PC-9 (cell line): ENCODE measurements around the gene HNRNPUL2. TPM values are rescaled to one million over a fixed set of nuclear protein-coding genes. Genes with fewer than 3 reads are reported as not detected.

Experiments used
- BruUV-seq: library from RNA; stranded (reverse); fragments of 400-500 nt; replicated peaks from 2 replicates; lab custom pipeline; 2021; lab: Mats Ljungman, UMichigan
- CTCF ChIA-PET: fragments of 300-600 bp; sonication (Branson Sonifier 250); formaldehyde crosslinking; loops from one replicate; lab custom pipeline; 2022; ENCODE audit warnings: antibody characterized with exemption; lab: Charles Lee
- POLR2A ChIA-PET: fragments of 300-600 bp; sonication (Branson Sonifier 250); formaldehyde crosslinking; loops from one replicate; lab custom pipeline; 2022; ENCODE audit warnings: antibody characterized with exemption; ENCODE audit not compliant: unreplicated experiment; lab: Charles Lee
- DNase-seq, 2 experiments: peaks; one replicate each; pipeline versions ENCODE4 v3.0.0 to v3.0.0-alpha.2; 2015 to 2022; ENCODE audit warnings: mixed read lengths in 1 of 2
- H2AFZ ChIP-seq: fragments of 200-600 bp; sonication (generic); 2 replicates; pipeline ENCODE4 v1.8.1; 2017; ENCODE audit warnings: antibody characterized with exemption
- H3F3A ChIP-seq: fragments of 200-600 bp; sonication (generic); 2 replicates; pipeline ENCODE4 v1.8.1; 2017; ENCODE audit warnings: antibody characterized with exemption, mild to moderate bottlenecking, low read depth; ENCODE audit not compliant: insufficient read depth
- H3K27ac ChIP-seq: fragments of 200-600 bp; sonication (generic); 2 replicates; pipeline ENCODE4 v1.6.1; 2016; ENCODE audit warnings: mixed run types
- H3K27me3 ChIP-seq: fragments of 200-600 bp; sonication (generic); 2 replicates; pipeline ENCODE4 v1.6.1; 2016; ENCODE audit warnings: low read depth, mixed run types; ENCODE audit not compliant: insufficient read depth
- H3K36me3 ChIP-seq: fragments of 200-600 bp; sonication (generic); 2 replicates; pipeline ENCODE4 v1.6.1; 2016; ENCODE audit warnings: low read depth, mixed run types
- H3K4me1 ChIP-seq: fragments of 200-600 bp; sonication (generic); replicated peaks from 2 replicates; pipeline ENCODE4 v1.6.1; 2016; ENCODE audit warnings: mixed run types; ENCODE audit not compliant: insufficient read depth
- H3K4me2 ChIP-seq: fragments of 200-600 bp; sonication (generic); 2 replicates; pipeline ENCODE4 v1.6.1; 2017; ENCODE audit warnings: mixed run types
- H3K4me3 ChIP-seq: fragments of 200-600 bp; sonication (generic); 2 replicates; pipeline ENCODE4 v1.6.1; 2016; ENCODE audit warnings: mixed run types
- H3K79me2 ChIP-seq: fragments of 200-600 bp; sonication (generic); 2 replicates; pipeline ENCODE4 v1.6.1; 2017; ENCODE audit warnings: low read depth, mixed run types
- H3K9me2 ChIP-seq: fragments of 200-600 bp; sonication (generic); 2 replicates; pipeline ENCODE4 v1.8.1; 2017; ENCODE audit warnings: mild to moderate bottlenecking; ENCODE audit not compliant: insufficient read depth
- H3K9me3 ChIP-seq: fragments of 200-600 bp; sonication (generic); 2 replicates; pipeline ENCODE4 v1.8.1; 2016; ENCODE audit warnings: low read depth; ENCODE audit not compliant: insufficient read depth
- H4K20me1 ChIP-seq: fragments of 200-600 bp; sonication (generic); 2 replicates; pipeline ENCODE4 v1.8.1; 2017; ENCODE audit not compliant: insufficient read depth
- EZH2 ChIP-seq: fragments of 200-600 bp; sonication (generic); IDR thresholded peaks from 2 replicates; pipeline ENCODE4 v1.8.0; 2017; ENCODE audit warnings: antibody characterized with exemption, low read depth
- intact Hi-C: fragments of 100-400 bp; cut with micrococcal nuclease; formaldehyde crosslinking; loops from one replicate; pipeline ENCODE4 v1.10.0; 2022; ENCODE audit not compliant: unreplicated experiment
- total RNA-seq: library from RNA; stranded (reverse); gene quantifications from 2 replicates; pipeline ENCODE4 v1.2.3, GENCODE V29; 2021
- TF ChIP-seq, protein P1 (sequence below): fragments of 200-600 bp; sonication (generic); conservative IDR thresholded peaks from 2 replicates; pipeline ENCODE4 v1.6.1; 2017; ENCODE audit warnings: mixed run types, antibody characterized with exemption, mild to moderate bottlenecking, moderate library complexity

HNRNPUL2 gene
- total RNA-seq, 1 experiment from 2014 or later, result 76.9 TPM

DNA sequence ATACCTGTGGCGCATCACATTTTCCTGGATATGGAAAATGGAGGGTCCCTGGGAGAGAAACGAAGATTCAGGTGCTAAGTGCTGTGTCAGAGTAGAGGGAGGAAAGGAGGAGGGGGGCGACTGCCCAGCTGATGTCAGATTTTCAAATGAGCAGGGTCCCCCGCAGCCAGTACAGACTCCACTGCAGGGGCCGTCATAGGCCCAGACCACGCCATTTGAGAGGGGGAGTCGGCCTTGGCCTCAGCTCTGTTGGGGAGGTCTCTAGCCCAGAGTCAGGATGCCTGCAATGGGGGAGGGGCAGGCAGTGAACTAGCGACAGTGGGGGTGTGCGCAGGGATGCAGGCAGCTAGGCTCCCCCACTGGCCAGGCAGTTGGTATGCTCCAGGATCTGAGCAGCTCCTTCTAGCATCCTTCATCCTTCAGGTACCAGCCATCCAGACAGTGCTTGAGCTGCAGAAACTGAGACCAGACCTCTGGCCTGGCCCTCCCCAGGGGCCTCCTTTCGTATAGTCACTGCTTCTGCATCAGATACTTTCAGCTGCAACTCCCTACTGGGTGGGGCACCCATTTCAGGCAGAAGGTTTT is 19.9 kb downstream of the HNRNPUL2 start, which contains the start of the genes BSCL2 and GNG3:
BSCL2 (minus strand) TSS at position 148 of the 585 bp plus-strand sequence. CDS start 229 bp downstream, outside the sequence.
GNG3 (plus strand) TSS at position 400 of the 585 bp plus-strand sequence. CDS start 620 bp downstream, outside the sequence.
- Histone ChIP-seq H3K9me3 (no peaks in the 10 kb centered on the region), H4K20me1 (no peaks in the 10 kb centered on the region), H3K79me2 (peaks cover 19% of the 10 kb centered on the region), H3K4me2 (peak within 1 kb of the TSS; percentile 96), H3K4me3 (peak within 1 kb of the TSS; percentile 89; the same call in 1 of the 2 replicates), H3K9me2 (no peaks in the 10 kb centered on the region), H3K36me3 (peaks cover 6% of the 10 kb centered on the region), H3K27me3 (no peaks in the 10 kb centered on the region), H3K4me1 (peaks cover 30% of the 10 kb centered on the region), H2AFZ (peak within 1 kb of the TSS; percentile 74), H3K27ac (peak within 1 kb of the TSS; percentile 87), H3F3A (peaks cover 51% of the 10 kb centered on the region)
- intact Hi-C loops, result loop anchor here (5.0 kb wide), 2 partner anchors 95 to 135 kb away; partner anchors contain the start of genes EML3 and ROM1
- POLR2A ChIA-PET, result no interaction called here
- TF ChIP-seq, protein P1, sequence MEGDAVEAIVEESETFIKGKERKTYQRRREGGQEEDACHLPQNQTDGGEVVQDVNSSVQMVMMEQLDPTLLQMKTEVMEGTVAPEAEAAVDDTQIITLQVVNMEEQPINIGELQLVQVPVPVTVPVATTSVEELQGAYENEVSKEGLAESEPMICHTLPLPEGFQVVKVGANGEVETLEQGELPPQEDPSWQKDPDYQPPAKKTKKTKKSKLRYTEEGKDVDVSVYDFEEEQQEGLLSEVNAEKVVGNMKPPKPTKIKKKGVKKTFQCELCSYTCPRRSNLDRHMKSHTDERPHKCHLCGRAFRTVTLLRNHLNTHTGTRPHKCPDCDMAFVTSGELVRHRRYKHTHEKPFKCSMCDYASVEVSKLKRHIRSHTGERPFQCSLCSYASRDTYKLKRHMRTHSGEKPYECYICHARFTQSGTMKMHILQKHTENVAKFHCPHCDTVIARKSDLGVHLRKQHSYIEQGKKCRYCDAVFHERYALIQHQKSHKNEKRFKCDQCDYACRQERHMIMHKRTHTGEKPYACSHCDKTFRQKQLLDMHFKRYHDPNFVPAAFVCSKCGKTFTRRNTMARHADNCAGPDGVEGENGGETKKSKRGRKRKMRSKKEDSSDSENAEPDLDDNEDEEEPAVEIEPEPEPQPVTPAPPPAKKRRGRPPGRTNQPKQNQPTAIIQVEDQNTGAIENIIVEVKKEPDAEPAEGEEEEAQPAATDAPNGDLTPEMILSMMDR, result no peak
- TF ChIP-seq EZH2, result no peak
- no peak for DNase-seq
- CTCF ChIA-PET, result no interaction called here
- no TSS peak for BruUV-seq

DNA sequence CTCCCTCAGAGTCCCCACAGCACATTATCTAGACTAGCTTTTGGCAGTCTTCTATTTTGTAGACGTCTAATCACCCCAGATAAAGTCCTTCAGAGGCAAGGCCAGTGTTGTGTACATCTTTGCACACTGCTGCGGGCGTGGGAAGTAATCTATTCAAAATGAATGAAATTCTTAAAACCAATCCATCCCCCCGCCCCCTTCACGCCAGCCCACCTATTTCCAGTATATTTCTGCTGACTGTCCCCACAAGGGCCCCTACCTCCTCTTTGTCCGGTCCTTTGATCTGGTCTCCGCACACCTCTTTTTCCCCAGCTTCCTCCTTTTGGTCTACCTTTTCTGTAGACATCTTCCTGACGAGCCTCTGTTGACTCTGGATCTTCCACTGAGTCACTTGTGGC is 20.4 kb downstream of the HNRNPUL2 start:
- no peak overlapping the region for H3K4me3 ChIP-seq
- H3K27me3 ChIP-seq, result no peaks in the 10 kb centered on the region
- H3K36me3 ChIP-seq, result peaks cover 5% of the 10 kb centered on the region
- H3K9me2 ChIP-seq, result no peaks in the 10 kb centered on the region
- no TSS peak for BruUV-seq
- H3F3A ChIP-seq, result peaks cover 48% of the 10 kb centered on the region
- no peak overlapping the region for H3K27ac ChIP-seq
- TF ChIP-seq EZH2, result no peak
- TF ChIP-seq, protein P1, result no peak
- no peaks in the 10 kb centered on the region for H4K20me1 ChIP-seq
- ChIA-PET POLR2A (interaction anchor here (0.6 to 0.7 kb wide), 2 partner anchors 134 to 373 kb away, joined by 5 to 6 read pairs; no protein-coding TSS in a partner anchor), CTCF (interaction anchor here (0.6 kb wide), 1 partner anchor 80 kb away, joined by 4 read pairs; no protein-coding TSS in a partner anchor)
- no peak overlapping the region for H2AFZ ChIP-seq
- intact Hi-C loops, result loop anchor here (1.0 to 5.0 kb wide), 3 partner anchors 15 to 135 kb away; partner anchors contain the start of genes EML3 and ROM1
- H3K4me1 ChIP-seq, result peaks cover 30% of the 10 kb centered on the region
- no peaks in the 10 kb centered on the region for H3K9me3 ChIP-seq
- H3K79me2 ChIP-seq, result peaks cover 19% of the 10 kb centered on the region
- DNase-seq, result no peak
- H3K4me2 ChIP-seq, result peak overlapping the region; percentile 96

DNA sequence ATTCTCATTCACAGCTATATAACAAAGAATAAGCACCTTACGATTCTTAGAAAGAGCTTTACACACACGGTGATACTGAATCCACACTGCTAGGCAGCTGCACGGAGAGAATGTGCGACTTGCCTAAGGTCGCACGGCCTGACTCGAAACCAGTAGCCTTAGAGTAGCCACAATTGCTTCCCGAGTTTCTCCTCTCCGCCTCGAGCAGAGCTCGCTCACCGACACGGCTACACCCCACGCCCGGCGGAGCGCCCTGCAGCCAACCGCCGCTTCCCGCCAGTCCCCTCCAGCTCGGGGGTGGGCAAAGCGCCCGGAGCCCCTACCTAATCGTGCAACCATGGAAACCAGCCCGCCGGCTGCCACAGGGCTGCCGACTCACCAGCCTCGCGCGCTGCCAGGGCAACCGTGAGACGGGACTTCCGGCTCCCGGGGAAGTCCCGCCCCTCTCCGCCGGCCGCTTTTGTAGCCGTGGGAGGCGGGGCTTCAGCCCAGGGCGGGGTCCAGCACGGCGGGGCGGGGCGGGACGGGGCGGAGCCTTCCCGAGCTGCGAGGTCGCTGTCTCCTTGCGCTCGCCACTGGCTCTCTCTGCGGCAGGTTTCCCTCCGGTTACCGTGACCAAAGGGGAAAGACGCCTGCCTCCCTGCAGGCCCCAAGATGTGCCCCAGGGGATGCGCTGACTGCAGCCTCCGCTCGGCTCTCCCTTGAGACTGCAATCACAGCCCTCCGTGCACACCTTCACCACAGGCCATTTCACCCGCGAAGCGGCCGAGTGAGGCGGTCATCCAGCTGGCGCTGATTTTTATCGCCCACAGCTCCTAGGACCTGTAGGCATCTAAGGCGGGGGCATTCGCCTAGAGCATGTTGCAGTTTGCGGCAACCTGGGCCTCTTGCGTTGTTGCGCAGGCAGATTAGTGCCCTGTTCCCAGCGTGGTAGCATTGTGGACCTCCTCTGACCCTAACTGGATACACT is 21.1 kb downstream of the HNRNPUL2 start:
- Histone ChIP-seq H3K79me2 (peaks cover 19% of the 10 kb centered on the region), H3K4me2 (peak overlapping the region; percentile 96), H3K4me1 (peaks cover 30% of the 10 kb centered on the region), H4K20me1 (no peaks in the 10 kb centered on the region), H3K36me3 (peaks cover 3% of the 10 kb centered on the region; the same call in 1 of the 2 replicates), H2AFZ (peak overlapping the region; percentile 85), H3K27me3 (no peaks in the 10 kb centered on the region), H3K27ac (peak overlapping the region; percentile 79), H3F3A (peaks cover 41% of the 10 kb centered on the region), H3K4me3 (peak overlapping the region; percentile 89), H3K9me3 (no peaks in the 10 kb centered on the region), H3K9me2 (no peaks in the 10 kb centered on the region)
- CTCF ChIA-PET, result interaction anchor here (0.6 to 1.3 kb wide), 5 partner anchors 13 to 94 kb away, joined by 3 to 14 read pairs (median 4); no protein-coding TSS in a partner anchor
- no TSS peak for BruUV-seq
- POLR2A ChIA-PET, result interaction anchor here (0.5 to 1.2 kb wide), 9 partner anchors 11 to 372 kb away, joined by 3 to 15 read pairs (median 5); partner anchors contain the start of genes C11orf98, CSKMT, POLR2G and ZBTB3
- DNase-seq, result peak; percentile 82 to 96
- TF ChIP-seq, protein P1, result no peak
- no peak for TF ChIP-seq EZH2
- intact Hi-C loops, result loop anchor here (1.0 to 5.0 kb wide), 3 partner anchors 16 to 136 kb away; partner anchors contain the start of genes EML3 and ROM1
